Measurements from ENCODE around the gene EFNA5. TPM values are rescaled to one million over a fixed set of nuclear protein-coding genes. Genes with fewer than 3 reads are reported as not detected.

The EFNA5 gene
- total RNA-seq, 2 donors from 2014 or later = 6.0 to 13.5 TPM

DNA sequence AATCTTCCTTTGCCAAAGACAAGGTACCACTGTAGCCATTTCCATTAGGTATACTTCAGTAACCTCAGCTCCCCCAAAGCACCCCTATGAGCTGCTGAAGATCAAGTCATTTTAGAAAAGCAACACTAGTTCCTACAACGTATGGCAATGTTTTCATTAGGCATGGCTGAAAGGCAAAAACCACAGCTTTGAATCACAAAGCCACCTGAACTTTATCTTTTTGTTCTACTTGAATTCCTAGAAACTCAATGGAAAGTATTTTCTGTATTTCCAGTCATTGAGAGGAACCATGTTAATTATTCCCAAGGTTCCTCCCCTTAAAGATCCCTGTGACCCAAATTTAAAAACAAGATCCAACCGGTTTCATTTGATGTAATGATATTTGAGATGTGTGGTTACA, 152.1 kb downstream of the EFNA5 start:
- no peaks in the 10 kb centered on the region for H3K9me3 ChIP-seq
- ATAC-seq (ENCODE audit: insufficient number of reproducible peaks, low FRiP score, low read depth) (no peak), DNase-seq (ENCODE audit: low spot score) (no peak)
- H3K4me3 ChIP-seq = no peak overlapping the region
- TF ChIP-seq, protein P1, sequence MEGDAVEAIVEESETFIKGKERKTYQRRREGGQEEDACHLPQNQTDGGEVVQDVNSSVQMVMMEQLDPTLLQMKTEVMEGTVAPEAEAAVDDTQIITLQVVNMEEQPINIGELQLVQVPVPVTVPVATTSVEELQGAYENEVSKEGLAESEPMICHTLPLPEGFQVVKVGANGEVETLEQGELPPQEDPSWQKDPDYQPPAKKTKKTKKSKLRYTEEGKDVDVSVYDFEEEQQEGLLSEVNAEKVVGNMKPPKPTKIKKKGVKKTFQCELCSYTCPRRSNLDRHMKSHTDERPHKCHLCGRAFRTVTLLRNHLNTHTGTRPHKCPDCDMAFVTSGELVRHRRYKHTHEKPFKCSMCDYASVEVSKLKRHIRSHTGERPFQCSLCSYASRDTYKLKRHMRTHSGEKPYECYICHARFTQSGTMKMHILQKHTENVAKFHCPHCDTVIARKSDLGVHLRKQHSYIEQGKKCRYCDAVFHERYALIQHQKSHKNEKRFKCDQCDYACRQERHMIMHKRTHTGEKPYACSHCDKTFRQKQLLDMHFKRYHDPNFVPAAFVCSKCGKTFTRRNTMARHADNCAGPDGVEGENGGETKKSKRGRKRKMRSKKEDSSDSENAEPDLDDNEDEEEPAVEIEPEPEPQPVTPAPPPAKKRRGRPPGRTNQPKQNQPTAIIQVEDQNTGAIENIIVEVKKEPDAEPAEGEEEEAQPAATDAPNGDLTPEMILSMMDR (IDR thresholded peaks at IDR 0.05) = no peak
- no peak overlapping the region for H3K27ac ChIP-seq
- no peaks in the 10 kb centered on the region for H3K36me3 ChIP-seq
- no peaks in the 10 kb centered on the region for H3K27me3 ChIP-seq (replicated peaks; ENCODE audit: insufficient read depth)
- H3K4me1 ChIP-seq (ENCODE audit: control insufficient read depth in 1 of 2, low read depth in 2 of 2) = peaks cover 0 to 20% of the 10 kb centered on the region in 2 donors

DNA sequence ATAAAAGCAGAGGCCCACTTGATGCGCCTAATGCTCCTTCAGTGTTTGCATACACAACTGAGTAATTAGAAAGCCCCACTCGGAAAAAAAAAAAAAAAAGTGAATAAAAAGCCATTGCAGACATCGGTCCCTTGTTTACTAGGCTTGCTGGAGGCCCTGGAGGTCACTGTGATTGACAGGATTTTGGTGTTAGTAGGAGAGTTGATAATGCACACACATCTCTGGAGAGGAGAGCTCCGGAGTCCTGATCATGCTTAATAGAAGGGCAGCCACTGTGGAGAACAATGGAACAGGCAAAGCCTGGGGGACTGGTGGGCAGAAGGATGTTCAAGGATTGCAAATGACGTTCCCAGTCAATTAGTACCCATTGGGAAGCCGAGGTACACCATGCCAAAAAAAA, 152.5 kb downstream of the EFNA5 start:
- H3K27me3 ChIP-seq (replicated peaks; ENCODE audit: insufficient read depth) = no peaks in the 10 kb centered on the region
- H3K36me3 ChIP-seq = no peaks in the 10 kb centered on the region
- no peak overlapping the region for H3K4me3 ChIP-seq
- DNase-seq (ENCODE audit: low spot score) (no peak), ATAC-seq (ENCODE audit: insufficient number of reproducible peaks, low FRiP score, low read depth) (no peak)
- H3K9me3 ChIP-seq = no peaks in the 10 kb centered on the region
- no peak overlapping the region for H3K27ac ChIP-seq
- TF ChIP-seq, protein P1 (IDR thresholded peaks at IDR 0.05) = no peak
- peaks cover 0 to 24% of the 10 kb centered on the region in 2 donors for H3K4me1 ChIP-seq (ENCODE audit: control insufficient read depth in 1 of 2, low read depth in 2 of 2)

DNA sequence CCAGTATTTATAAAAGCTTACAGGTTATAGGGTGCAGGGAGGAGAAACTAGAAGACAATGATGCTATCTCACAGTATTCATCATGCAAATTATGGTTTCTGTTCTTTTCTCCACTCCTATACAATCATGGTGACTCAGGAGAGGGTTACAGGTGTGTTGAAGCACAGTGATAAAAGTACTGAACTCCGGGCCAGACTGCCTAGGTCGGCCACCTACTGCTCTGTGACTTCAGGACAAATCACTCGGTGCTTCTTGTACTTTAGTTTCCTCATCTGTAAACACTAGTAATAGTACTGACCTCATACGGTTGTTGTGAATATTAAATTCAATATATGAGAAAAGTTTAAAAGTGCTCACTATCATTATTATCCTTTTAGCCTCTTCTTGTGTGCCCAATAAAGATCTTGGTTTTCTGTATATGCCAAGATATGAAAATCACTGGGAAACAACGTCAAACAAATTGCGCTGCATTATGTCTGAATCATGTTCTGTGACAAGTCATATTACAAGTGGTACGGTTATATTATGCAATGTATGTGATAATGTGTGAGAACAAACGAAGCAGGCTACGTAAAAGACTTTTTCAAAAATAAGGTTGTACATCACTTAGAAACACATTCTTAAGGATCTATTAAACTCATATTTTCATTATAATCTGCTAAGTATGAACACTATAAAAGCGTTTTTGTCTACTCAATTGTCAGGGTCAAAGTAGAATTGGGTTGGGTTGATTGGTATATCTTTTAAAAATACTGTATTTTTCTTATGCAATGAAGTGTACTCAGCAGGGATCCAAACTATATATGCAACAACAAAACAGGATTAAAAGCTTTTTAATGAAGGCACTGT, 153.3 kb downstream of the EFNA5 start:
- ATAC-seq (ENCODE audit: insufficient number of reproducible peaks, low FRiP score, low read depth) = no peak
- Histone ChIP-seq H3K27me3 (replicated peaks; ENCODE audit: insufficient read depth) (no peaks in the 10 kb centered on the region), H3K36me3 (no peaks in the 10 kb centered on the region), H3K4me1 (ENCODE audit: control insufficient read depth in 1 of 2, low read depth in 2 of 2) (peaks cover 0 to 27% of the 10 kb centered on the region in 2 donors), H3K27ac (no peak overlapping the region), H3K9me3 (no peaks in the 10 kb centered on the region), H3K4me3 (no peak overlapping the region)
- no peak for DNase-seq (ENCODE audit: low spot score)
- TF ChIP-seq, protein P1 (IDR thresholded peaks at IDR 0.05) = no peak

DNA sequence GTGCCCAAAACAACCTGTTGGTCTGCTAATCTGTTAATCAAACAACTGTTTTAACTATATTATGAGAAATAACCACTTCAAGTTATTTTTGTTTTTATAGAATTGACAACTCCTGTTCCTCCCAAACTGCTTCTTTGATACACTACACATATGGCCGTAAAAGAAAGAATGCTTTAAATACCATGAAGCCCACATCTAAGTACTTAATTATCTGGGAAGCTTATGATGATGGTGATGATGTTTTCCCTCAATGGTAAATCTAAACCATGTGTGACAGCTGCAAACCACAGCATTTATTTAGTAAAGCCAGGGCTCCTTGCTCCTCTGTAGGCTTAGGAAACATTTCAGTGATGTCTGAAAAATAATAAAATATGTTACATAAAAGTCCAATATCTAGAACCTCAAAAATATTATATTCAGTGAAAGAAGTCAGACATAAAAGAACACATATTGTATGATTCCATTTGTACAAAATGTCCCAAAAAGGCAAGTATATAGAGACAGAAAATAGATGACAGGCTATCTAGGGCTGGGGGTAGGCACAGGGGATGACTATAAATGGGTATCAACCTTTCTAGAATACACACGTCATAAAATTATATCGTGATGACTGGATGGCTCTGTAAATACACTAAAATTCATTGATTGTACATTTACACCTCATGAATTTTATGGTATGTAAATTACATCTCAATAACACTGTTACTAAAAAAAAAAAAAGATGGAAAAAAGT, 154.1 kb downstream of the EFNA5 start:
- no peaks in the 10 kb centered on the region for H3K27me3 ChIP-seq (replicated peaks; ENCODE audit: insufficient read depth)
- no peak for DNase-seq (ENCODE audit: low spot score)
- TF ChIP-seq, protein P1 (IDR thresholded peaks at IDR 0.05) = no peak
- no peak overlapping the region for H3K27ac ChIP-seq
- peaks cover 0 to 27% of the 10 kb centered on the region in 2 donors for H3K4me1 ChIP-seq (ENCODE audit: control insufficient read depth in 1 of 2, low read depth in 2 of 2)
- ATAC-seq (ENCODE audit: insufficient number of reproducible peaks, low FRiP score, low read depth) = no peak
- H3K36me3 ChIP-seq = no peaks in the 10 kb centered on the region
- H3K4me3 ChIP-seq = no peak overlapping the region
- no peaks in the 10 kb centered on the region for H3K9me3 ChIP-seq

DNA sequence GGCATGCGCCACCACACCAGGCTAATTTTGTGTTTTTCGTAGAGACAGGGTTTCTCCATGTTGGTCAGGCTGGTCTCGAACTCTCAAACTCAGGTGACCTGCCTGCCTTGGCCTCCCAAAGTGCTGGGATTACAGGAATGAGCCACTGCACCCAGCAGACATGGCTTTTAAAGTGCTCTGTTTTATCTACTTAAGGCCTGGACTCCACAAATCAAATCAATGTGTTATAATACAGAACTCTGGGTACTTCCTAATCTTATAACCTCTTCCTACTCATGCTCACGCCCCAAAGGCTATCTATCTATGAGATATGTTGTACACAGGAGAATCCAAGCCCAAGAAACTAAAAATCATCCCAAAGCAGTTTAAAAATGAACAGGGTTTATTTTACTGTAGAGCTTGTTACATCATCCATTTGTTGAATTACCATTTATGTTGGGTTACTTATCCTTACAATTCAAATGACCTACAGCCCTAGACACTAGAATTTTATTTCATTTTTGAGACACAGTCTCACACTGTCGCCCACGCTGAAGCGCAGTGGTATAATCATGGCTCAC, 155.1 kb downstream of the EFNA5 start:
- H3K36me3 ChIP-seq = no peaks in the 10 kb centered on the region
- peaks cover 0 to 26% of the 10 kb centered on the region in 2 donors for H3K4me1 ChIP-seq (ENCODE audit: control insufficient read depth in 1 of 2, low read depth in 2 of 2)
- DNase-seq (ENCODE audit: low spot score) (no peak), ATAC-seq (ENCODE audit: insufficient number of reproducible peaks, low FRiP score, low read depth) (no peak)
- H3K4me3 ChIP-seq = no peak overlapping the region
- no peak overlapping the region for H3K27ac ChIP-seq
- no peaks in the 10 kb centered on the region for H3K27me3 ChIP-seq (replicated peaks; ENCODE audit: insufficient read depth)
- TF ChIP-seq, protein P1 (IDR thresholded peaks at IDR 0.05) = no peak
- H3K9me3 ChIP-seq = no peaks in the 10 kb centered on the region
